ENCODE measurements around the gene ARL13B.
"Not testable (repeated sequence)": the region's sequence is repeated elsewhere in the genome, so short reads cannot be mapped to it uniquely, and the experiment has no call there.

Gene ARL13B

DNA sequence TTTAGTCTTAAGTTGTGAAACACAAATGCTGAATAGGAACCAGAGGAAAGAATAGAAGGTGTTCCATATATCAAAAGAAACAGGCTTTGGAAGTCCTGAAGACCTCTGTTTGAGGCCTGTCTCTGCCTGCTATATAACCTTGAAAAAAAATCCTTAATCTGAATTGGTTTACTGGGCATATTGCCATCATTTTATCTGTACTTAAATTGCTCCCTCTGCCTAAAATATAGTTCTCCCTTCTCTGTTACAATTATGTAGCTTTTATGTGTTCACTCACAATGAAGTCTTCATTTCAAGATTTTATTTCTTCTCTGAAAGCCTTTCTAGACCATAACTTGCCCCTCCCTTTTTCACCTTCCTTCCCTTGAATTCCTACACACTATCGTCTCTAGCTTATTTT lies 21.2 kb downstream of the ARL13B start:
- DNase-seq: no peak

- DNase-seq: no peak
Observed at GRCh38 chr3:94001827-94002495, 22.0 kb downstream of the ARL13B start.

GRCh38 chr3:94004301-94004910 lies 24.5 kb downstream of the ARL13B start:
- DNase-seq: no peak

DNA sequence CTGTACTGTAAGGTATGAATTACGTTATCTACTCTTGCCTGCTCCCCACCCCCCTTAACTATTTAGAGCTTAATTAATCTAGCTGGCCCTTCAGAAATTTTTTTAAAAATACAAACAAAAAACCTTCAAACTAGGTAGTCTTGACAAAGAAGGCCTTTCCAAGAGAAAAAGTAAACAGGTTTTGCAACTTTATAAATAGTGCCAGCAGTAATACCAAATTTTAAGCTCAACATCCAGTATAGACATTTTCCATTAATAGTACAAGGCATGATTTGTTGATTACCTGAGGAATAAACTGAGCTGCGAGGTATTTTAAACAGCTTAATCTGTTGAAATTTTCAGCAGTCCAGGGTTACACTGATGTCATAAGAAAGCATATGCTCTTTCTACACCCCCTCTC lies 28.3 kb downstream of the ARL13B start:
- no peak for DNase-seq

DNA sequence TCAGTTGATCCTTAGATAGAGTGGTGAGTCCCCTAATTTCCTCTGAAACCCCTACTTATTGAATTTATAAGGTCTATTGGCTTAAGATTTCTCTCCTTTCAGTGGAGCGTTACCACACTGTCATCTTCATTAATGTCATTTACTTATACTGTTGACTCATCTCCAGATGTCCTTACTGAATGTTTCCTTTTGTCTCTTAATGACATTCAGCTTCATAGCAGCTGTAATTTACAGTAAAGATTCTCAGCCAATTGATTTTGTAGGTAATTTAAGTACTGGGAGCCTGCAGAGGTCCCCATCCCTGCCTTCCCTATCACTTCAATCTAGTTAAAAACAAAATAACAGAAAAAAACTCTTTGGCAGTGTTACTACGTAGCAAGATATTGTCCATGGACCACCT lies 29.7 kb downstream of the ARL13B start:
- DNase-seq: no peak

DNA sequence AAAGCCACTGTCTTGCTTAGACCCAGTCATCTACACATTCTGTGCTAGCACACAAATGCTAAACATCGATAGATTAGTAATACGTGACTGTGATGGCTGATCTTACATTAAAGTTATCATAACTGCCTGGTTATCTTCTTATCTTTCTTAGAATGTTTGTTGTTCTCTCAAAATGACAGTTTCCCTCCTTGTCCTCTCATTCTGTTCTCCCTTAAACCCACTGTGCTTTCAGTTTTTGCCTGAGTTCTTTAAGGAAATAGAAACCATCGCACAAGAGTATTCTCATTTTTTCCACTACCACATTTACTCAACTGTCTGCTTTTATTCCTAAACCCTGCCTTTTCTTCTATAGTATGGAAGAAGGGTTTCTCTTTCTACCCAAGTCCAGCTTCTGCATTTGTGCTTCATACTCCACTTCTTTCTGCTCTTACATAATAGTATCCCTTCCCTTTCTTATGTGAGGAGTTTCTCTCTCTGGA lies 31.3 kb downstream of the ARL13B start:
- no peak for DNase-seq

GRCh38 chr3:94012185-94012584 lies 32.2 kb downstream of the ARL13B start:
- DNase-seq: no peak

DNA sequence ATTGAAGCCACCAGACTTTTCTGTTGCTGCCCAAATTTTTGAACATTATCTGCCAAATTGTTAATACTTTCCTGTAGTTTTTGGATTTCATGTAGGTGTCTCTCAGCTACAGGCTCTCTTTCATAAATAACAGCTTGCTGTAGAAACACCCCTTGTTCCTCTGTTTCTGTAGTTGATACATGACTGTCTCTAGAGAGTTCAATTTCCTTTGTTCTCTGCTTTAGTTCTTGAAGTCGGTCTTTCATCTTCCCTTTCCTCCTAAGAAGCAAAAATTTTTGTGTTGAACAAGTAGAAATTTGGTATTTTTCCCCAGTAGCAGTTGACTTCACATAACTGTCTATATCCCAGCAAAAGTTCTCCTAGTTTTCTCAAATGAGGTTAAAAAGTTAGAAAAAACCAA lies 35.1 kb downstream of the ARL13B start:
- DNase-seq: no peak

- DNase-seq: no peak
Observed at GRCh38 chr3:94019659-94020058, 39.7 kb downstream of the ARL13B start.

DNA sequence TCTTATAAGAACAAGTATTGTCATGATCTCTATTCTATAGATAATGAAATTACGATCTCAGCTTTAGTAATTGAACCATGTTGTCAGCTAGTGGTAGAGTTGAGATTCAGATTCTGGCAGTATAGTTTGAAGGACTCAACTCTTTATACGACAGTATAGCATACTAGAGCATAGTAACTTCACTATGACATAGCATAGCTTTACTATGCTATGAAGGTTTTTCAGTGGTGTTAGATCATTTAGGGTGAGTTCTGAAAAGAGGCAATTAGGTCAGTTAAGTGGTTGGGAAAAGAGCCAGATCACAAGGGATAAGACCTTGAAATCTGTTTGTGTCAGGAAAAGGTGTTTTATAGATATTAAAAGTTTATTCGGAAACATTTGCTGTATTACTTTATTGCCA lies 40.3 kb downstream of the ARL13B start:
- no peak for DNase-seq

DNA sequence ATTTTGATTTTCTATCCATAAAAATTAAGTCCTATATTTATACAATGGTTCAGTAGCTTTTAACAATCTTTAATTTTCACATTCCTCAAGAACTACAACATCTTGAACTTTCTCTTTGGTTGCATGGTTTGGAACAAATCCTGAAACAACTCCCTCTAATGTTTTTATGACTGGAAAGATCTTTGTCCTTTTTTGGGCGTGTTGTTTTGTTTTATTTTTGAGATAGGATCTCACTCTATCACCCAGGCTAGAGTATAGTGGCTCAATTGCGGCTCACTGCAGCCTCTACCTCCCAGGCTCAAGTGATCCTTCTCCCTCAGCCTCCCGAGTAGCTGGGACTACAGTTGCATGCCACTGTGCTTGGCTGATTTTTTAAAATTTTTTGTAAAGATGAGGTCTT lies 44.4 kb downstream of the ARL13B start:
- no peak for DNase-seq

DNA sequence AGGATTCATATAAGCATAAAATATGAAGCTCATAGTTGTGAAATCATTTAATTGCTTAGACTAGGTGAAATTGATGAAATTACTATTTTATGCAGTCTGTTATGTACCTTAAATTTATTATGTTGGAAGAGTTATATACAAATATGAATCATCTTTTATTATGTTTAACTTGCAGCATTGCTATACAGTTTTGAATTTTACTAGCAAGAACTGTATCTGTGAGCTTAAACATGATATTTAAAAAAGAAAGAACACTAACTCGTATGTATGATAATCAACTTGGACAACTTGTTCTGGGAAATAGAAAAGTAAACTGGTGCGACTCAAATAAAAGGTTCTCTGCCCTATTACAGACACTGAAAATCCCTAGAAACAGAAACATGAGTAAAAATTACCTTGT lies 46.7 kb downstream of the ARL13B start:
- no peak for DNase-seq

- DNase-seq: no peak
Observed at GRCh38 chr3:94028093-94028837, 48.3 kb downstream of the ARL13B start, which contains the start of gene STX19. STX19 (minus strand) TSS chr3:94028597; CDS start chr3:94015269, 13,328 bp downstream.

DNA sequence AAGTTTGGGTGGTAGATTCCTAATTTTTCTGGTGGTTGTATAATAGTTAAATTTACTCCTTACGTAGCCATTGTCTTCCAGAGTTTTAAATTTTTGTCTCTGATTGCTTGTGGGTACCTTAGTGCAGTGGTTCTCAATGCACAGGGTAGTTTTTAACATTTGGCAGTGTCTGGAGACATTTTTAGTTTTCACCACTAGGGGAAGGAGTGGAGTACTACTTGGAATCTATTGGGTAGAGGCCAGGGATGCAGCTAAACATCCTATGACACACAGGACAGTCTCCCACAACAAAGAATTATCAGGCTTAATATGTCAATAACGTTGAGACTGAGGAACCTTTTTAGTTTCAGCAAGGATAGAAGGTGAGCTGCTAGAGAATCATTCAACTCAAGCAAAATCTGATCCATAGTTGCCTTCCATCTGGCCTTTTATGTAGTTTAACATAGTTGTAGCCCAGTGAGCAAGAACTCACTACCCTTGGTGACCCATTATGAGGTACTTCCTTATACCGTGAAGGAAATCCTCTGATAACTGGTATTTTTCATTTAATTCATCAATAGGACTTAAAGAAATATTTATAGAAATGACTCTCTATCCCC lies 57.1 kb downstream of the ARL13B start:
- DNase-seq: no peak

GRCh38 chr3:94043285-94043684 lies 63.3 kb downstream of the ARL13B start:
- no peak for DNase-seq

GRCh38 chr3:94044100-94044936 lies 64.4 kb downstream of the ARL13B start:
- DNase-seq: not testable (repeated sequence)

- DNase-seq: no peak
Observed at GRCh38 chr3:94046533-94046932, 66.6 kb downstream of the ARL13B start.

GRCh38 chr3:94049267-94049666 lies 69.3 kb downstream of the ARL13B start:
- no peak for DNase-seq

DNA sequence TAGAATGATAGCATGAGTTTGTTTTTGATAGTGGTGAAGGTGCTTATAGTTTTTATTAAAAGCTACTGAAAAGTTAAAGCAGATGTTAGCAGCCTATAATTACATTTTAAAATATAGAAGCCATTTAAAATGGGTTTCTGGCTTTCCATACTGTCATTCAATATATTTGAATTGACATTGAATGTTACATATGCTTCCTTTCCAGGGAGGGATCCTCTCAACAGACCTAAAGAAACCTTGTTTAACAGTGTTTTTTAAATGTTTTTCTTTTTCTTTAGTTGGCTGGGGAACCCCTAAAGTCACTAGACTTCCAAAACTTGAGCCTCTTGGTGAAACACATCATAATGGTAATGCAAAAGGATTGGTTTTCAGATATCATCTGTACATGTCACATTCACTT lies 70.6 kb downstream of the ARL13B start:
- no peak for DNase-seq

- no peak for DNase-seq
Observed at GRCh38 chr3:94061297-94061696, 81.3 kb downstream of the ARL13B start.

GRCh38 chr3:94062513-94063404 lies 82.8 kb downstream of the ARL13B start, which contains the start of the genes DHFR2 and NSUN3:
DHFR2 (minus strand) TSS chr3:94062916; CDS start chr3:94061511, 1,405 bp downstream.
NSUN3 (plus strand) TSS chr3:94063061; CDS start chr3:94063127, 66 bp downstream.
- peak; percentile 69 for DNase-seq

Data from T-helper 9 cell (primary cell).